Karpas-422 (cell line): ENCODE results near the gene REXO1. TPM values are rescaled to one million over a fixed set of nuclear protein-coding genes. Genes with fewer than 3 reads are reported as not detected.

Experiments
- DNase-seq: peaks from one replicate; pipeline ENCODE4 v3.0.0-alpha.2; 2015
- H2AFZ ChIP-seq: fragments of 200-600 bp; sonication (generic); 2 replicates; pipeline ENCODE4 v1.6.1; 2014; ENCODE audit warnings: antibody characterized with exemption, low read length, mixed read lengths
- H3K27ac ChIP-seq: fragments of 200-600 bp; sonication (generic); 2 replicates; pipeline ENCODE4 v1.5.1; 2014; ENCODE audit warnings: mild to moderate bottlenecking, low read length, moderate library complexity
- H3K27me3 ChIP-seq: fragments of 200-600 bp; sonication (generic); 2 replicates; pipeline ENCODE4 v1.6.1; 2014; ENCODE audit warnings: low read length, mixed read lengths
- H3K36me3 ChIP-seq: fragments of 200-600 bp; sonication (generic); 2 replicates; pipeline ENCODE4 v1.6.1; 2014; ENCODE audit warnings: low read length, mixed read lengths; ENCODE audit not compliant: insufficient read depth
- H3K4me1 ChIP-seq: fragments of 200-600 bp; sonication (generic); 2 replicates; pipeline ENCODE4 v1.6.1; 2014; ENCODE audit warnings: mild to moderate bottlenecking, low read length, mixed read lengths
- H3K4me2 ChIP-seq: fragments of 200-600 bp; sonication (generic); 2 replicates; pipeline ENCODE4 v1.6.1; 2014; ENCODE audit warnings: low read length, low read depth, mild to moderate bottlenecking; ENCODE audit not compliant: poor library complexity, severe bottlenecking
- H3K4me3 ChIP-seq: fragments of 200-600 bp; sonication (generic); 2 replicates; pipeline ENCODE4 v1.5.1; 2014; ENCODE audit warnings: mild to moderate bottlenecking, antibody characterized with exemption, low read length, mixed read lengths
- H3K79me2 ChIP-seq: fragments of 200-600 bp; sonication (generic); 2 replicates; pipeline ENCODE4 v1.6.1; 2014; ENCODE audit warnings: mild to moderate bottlenecking, low read length, mixed read lengths
- H3K9ac ChIP-seq: fragments of 200-600 bp; sonication (generic); 2 replicates; pipeline ENCODE4 v1.6.0; 2014; ENCODE audit warnings: low read length
- H3K9me2 ChIP-seq: fragments of 200-600 bp; sonication (generic), shearing (Covaris generic); replicated peaks from 2 replicates; pipeline ENCODE4 v1.6.0; 2014; ENCODE audit warnings: mild to moderate bottlenecking, low read length, moderate library complexity; ENCODE audit not compliant: insufficient read depth
- H3K9me3 ChIP-seq: fragments of 300-700, 200-600 bp; sonication (generic); 2 replicates; pipeline ENCODE4 v1.6.1; 2014; ENCODE audit warnings: low read length, mixed read lengths
- H4K20me1 ChIP-seq: fragments of 200-600 bp; sonication (generic); 2 replicates; pipeline ENCODE4 v1.6.1; 2014; ENCODE audit warnings: mild to moderate bottlenecking, antibody characterized with exemption, low read length, low read depth; ENCODE audit not compliant: insufficient read depth
- total RNA-seq: library from RNA; depleted of rRNA; stranded (reverse); fragments of >200 nt; shearing (Covaris generic); gene quantifications from 2 replicates; pipeline ENCODE4 v1.2.3, GENCODE V29; 2014; ENCODE audit warnings: low replicate concordance

Gene REXO1
- total RNA-seq, 1 experiment from 2014 or later, result 15.7 TPM

DNA sequence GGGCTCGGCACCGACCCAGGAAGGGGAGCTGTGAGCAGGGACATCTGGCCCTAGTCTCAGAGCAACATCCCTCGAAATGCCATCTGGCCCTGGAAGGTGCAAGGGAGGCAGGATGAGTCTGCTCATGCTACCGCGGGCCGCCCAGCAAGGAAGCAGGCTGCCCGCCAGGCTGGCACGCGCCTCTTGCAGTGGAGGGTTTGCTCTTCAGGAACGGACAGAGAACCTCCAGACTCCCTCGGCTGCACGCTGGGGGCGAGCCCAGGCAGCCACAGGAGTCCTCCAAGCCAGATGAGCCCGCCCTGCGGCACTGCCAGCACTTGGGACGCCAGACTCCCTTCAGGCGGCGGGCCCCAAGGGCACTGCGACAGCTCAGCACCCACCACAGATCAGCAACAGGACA lies 26.1 kb downstream of the REXO1 start:
- H4K20me1 ChIP-seq, result 0 out of 2 replicates have a peak, but pooled peaks cover 13% of the 10 kb centered on the region
- H3K9me3 ChIP-seq, result no peaks in the 10 kb centered on the region
- no peaks in the 10 kb centered on the region for H3K27me3 ChIP-seq

DNA sequence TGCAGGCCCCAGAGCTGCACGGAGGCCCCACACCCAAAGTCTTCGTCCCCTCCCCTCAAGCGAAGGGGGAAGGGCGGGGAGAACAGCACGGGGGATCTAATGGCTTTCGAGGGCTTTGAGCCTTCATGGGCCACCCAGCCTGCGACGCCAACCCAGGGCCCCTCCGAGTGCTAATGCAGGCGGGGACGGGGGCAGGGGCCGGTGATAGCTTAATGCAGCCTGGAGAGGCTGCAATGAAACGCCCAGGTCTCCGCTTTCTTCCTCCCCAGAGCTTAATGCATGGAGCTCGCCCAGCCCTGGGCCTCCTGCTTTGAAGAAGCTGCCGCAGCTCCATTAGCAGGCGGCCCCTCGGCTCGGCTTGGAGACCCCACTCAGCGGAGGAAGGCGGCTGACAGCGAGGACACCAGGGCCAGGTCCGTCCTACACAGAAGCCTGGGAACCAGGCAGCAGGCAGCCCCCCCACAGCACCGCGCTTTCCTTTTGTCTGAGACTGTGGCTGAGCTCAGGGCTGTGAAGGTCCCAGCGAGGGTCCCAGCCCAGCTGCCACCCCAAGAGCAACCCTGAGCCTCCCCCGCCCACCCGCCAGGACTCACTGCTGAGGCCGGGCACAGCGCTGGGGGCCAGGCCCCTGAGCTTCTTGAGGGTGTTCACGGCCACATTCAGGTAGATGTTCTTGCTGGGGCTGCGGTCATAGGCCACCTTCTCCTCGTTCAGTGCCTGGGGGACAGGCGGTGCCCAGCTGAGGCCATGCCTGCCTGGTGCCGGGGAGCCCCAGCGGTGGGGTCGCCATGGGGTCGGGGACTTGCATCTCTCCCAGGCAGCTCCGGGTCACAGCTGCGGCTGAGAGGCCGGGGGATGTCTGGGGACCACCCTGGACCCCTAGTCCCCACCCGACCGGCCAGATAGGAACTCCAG lies 28.7 kb downstream of the REXO1 start:
- Histone ChIP-seq H3K4me2 (no peak overlapping the region), H3K79me2 (no peaks in the 10 kb centered on the region), H3K9me3 (no peaks in the 10 kb centered on the region), H3K27ac (no peak overlapping the region), H2AFZ (no peak overlapping the region), H3K9ac (no peak overlapping the region), H3K36me3 (peaks cover 6% of the 10 kb centered on the region), H3K4me1 (no peaks in the 10 kb centered on the region), H4K20me1 (0 out of 2 replicates have a peak, but pooled peaks cover 9% of the 10 kb centered on the region), H3K9me2 (no peaks in the 10 kb centered on the region), H3K4me3 (no peak overlapping the region), H3K27me3 (no peaks in the 10 kb centered on the region)
- DNase-seq, result no peak

More for the DNA sequence above, 26.1 kb downstream of the REXO1 start:
- Histone ChIP-seq H2AFZ (no peak overlapping the region), H3K4me3 (no peak overlapping the region), H3K27ac (no peak overlapping the region), H3K36me3 (peaks cover 6% of the 10 kb centered on the region), H3K4me1 (peaks cover 2% of the 10 kb centered on the region; the same call in 1 of the 2 replicates), H3K9ac (no peak overlapping the region), H3K79me2 (peaks cover 6% of the 10 kb centered on the region), H3K9me2 (no peaks in the 10 kb centered on the region), H3K4me2 (no peak overlapping the region)
- no peak for DNase-seq

DNA sequence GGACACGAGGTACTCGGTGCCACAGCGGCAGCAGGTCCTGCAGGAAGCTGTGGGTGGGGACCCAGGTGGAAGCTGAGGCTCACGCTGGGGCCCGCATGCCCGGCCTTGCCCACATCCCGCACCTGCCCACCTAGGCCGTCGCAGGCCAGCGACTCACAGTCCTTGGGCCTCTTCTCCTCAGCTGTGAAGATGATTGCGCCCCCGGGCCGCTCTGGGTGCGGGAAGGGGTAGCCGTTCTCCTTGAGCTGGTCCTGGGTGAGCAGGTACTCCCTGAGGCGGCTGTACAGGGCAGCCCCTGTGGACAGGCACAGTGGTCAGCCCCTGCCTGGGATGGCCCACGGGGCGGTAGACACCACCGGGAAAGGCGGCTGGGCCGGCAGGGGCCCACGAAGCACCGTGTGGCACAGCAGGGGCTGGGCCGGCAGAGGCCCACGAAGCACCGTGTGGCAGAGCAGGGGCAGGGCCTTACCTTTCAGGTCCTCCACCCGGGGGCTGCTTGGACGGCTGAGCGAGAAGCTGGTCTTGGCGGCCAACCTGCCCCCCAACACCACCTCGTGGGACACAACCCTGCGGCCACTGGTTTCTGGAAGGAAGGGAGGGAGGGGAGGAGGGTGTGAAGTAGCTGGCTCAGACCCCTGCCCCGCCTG lies 29.6 kb downstream of the REXO1 start:
- 0 out of 2 replicates have a peak, but pooled peaks cover 5% of the 10 kb centered on the region for H4K20me1 ChIP-seq
- no peak overlapping the region for H2AFZ ChIP-seq
- no peaks in the 10 kb centered on the region for H3K9me3 ChIP-seq
- H3K4me3 ChIP-seq, result no peak overlapping the region
- no peak overlapping the region for H3K27ac ChIP-seq
- no peaks in the 10 kb centered on the region for H3K79me2 ChIP-seq
- H3K27me3 ChIP-seq, result no peaks in the 10 kb centered on the region
- peaks cover 2% of the 10 kb centered on the region for H3K4me1 ChIP-seq
- H3K36me3 ChIP-seq, result no peaks in the 10 kb centered on the region; the same call in 1 of the 2 replicates
- DNase-seq, result no peak
- H3K4me2 ChIP-seq, result no peak overlapping the region
- no peak overlapping the region for H3K9ac ChIP-seq
- H3K9me2 ChIP-seq, result no peaks in the 10 kb centered on the region

GRCh38 chr19:1817553-1818179 lies 30.6 kb downstream of the REXO1 start:
- no peaks in the 10 kb centered on the region for H3K79me2 ChIP-seq
- no peak overlapping the region for H3K9ac ChIP-seq
- H3K36me3 ChIP-seq, result no peaks in the 10 kb centered on the region; the same call in 1 of the 2 replicates
- no peaks in the 10 kb centered on the region for H3K27me3 ChIP-seq
- H2AFZ ChIP-seq, result no peak overlapping the region
- H3K9me2 ChIP-seq, result no peaks in the 10 kb centered on the region
- H3K4me1 ChIP-seq, result peaks cover 12% of the 10 kb centered on the region
- no peaks in the 10 kb centered on the region for H3K9me3 ChIP-seq
- no peaks in the 10 kb centered on the region for H4K20me1 ChIP-seq
- DNase-seq, result no peak
- H3K4me3 ChIP-seq, result no peak overlapping the region
- H3K27ac ChIP-seq, result no peak overlapping the region
- H3K4me2 ChIP-seq, result no peak overlapping the region

GRCh38 chr19:1816530-1817298 lies 31.6 kb downstream of the REXO1 start:
- DNase-seq, result no peak
- no peak overlapping the region for H3K9ac ChIP-seq
- H3K9me2 ChIP-seq, result no peaks in the 10 kb centered on the region
- no peak overlapping the region for H3K4me2 ChIP-seq
- no peaks in the 10 kb centered on the region for H4K20me1 ChIP-seq
- H3K36me3 ChIP-seq, result no peaks in the 10 kb centered on the region; the same call in 1 of the 2 replicates
- peaks cover 16% of the 10 kb centered on the region for H3K4me1 ChIP-seq
- no peaks in the 10 kb centered on the region for H3K27me3 ChIP-seq
- H2AFZ ChIP-seq, result no peak overlapping the region
- H3K79me2 ChIP-seq, result no peaks in the 10 kb centered on the region
- no peaks in the 10 kb centered on the region for H3K9me3 ChIP-seq
- no peak overlapping the region for H3K27ac ChIP-seq
- H3K4me3 ChIP-seq, result no peak overlapping the region

- H3K4me3 ChIP-seq, result no peak overlapping the region
- H3K9me3 ChIP-seq, result no peaks in the 10 kb centered on the region
- no peaks in the 10 kb centered on the region for H4K20me1 ChIP-seq
- no peak overlapping the region for H3K27ac ChIP-seq
- H3K9me2 ChIP-seq, result no peaks in the 10 kb centered on the region
- H2AFZ ChIP-seq, result no peak overlapping the region
- DNase-seq, result no peak
- no peaks in the 10 kb centered on the region; the same call in 1 of the 2 replicates for H3K36me3 ChIP-seq
- no peaks in the 10 kb centered on the region for H3K79me2 ChIP-seq
- peaks cover 19% of the 10 kb centered on the region for H3K4me1 ChIP-seq
- no peak overlapping the region for H3K9ac ChIP-seq
- H3K27me3 ChIP-seq, result no peaks in the 10 kb centered on the region
- H3K4me2 ChIP-seq, result no peak overlapping the region
These were observed 32.4 kb downstream of the REXO1 start for GRCh38 chr19:1815605-1816529.
